Epithelial cell of esophagus (primary cell): ENCODE data around the gene CEP72.

Experiments
- DNase-seq: peaks from one replicate; pipeline ENCODE4 v3.0.0; 2010; ENCODE audit warnings: low read depth
- H3K4me3 ChIP-seq: 2 replicates; pipeline ENCODE4 v1.5.1; 2011; ENCODE audit warnings: mild to moderate bottlenecking, low read length, control low read depth
- CTCF ChIP-seq: IDR thresholded peaks from 2 replicates; pipeline ENCODE4 v1.5.1; 2011; ENCODE audit warnings: low read depth, mild to moderate bottlenecking, low read length, control low read depth, inconsistent platforms; ENCODE audit not compliant: insufficient read depth; ENCODE audit errors: missing control alignments

The CEP72 gene

DNA sequence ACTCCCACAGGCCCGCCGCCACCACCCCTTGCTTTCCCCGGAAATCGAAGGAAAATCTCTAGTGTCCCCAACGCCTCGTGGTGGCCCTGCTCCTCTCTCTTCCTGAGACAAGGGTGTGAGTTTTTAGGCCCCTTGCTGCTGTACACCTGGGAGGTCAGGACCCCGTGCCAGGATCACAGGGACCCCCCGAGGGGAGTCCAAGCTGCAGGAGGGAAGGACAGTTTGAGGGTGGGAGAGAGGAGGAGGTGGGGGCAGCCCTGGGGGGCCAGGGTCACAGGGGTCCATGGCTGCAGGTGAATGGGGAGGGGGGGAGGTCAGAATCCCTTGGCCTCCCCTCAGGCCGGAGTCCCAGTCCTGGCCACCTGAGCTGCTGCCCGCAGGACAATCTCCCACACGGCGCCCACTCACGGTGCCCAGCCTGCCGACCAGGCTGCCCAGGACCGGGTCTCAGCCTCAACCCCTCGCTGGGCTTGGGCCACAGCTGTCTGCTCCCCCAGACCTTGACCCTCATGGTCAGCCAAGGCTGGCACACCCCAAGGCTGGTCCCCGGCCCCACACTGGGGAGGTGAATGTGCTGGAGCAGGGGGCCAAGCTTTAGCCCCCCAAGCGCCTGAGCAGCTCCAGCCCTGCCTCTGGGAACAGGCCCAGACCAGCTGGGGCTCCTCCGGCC lies 61.2 kb downstream of the CEP72 start:
- H3K4me3 ChIP-seq, result no peak overlapping the region
- TF ChIP-seq CTCF, result no peak

GRCh38 chr5:673831-674629 lies 61.9 kb downstream of the CEP72 start:
- H3K4me3 ChIP-seq, result no peak overlapping the region
- TF ChIP-seq CTCF, result no peak
- no peak for DNase-seq

More for the DNA sequence above, 61.2 kb downstream of the CEP72 start:
- no peak for DNase-seq

DNA sequence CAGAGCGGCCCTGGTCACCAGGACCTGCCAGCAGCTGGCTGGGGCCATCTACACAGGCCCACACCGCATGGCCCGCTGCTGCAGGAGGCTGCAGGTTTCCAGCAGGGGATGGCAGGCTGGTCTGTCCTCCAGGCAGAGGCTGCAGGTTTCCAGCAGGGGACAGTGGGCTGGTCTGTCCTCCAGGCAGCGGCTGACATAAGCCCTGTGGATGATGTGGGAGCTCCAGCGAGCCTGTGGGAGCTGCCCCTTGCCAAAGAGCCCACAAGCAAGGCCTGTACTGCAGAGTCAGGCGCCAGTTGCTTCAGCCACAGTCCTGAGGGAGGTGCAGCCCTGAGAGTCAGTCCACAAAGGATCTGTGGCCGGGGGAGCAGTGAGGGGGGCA lies 62.5 kb downstream of the CEP72 start:
- no peak for TF ChIP-seq CTCF
- no peak overlapping the region for H3K4me3 ChIP-seq
- DNase-seq, result no peak

GRCh38 chr5:675111-675870 lies 63.2 kb downstream of the CEP72 start:
- H3K4me3 ChIP-seq, result no peak overlapping the region
- DNase-seq, result no peak
- no peak for TF ChIP-seq CTCF

GRCh38 chr5:675871-676698 lies 63.9 kb downstream of the CEP72 start:
- H3K4me3 ChIP-seq, result no peak overlapping the region
- no peak for DNase-seq
- no peak for TF ChIP-seq CTCF

DNA sequence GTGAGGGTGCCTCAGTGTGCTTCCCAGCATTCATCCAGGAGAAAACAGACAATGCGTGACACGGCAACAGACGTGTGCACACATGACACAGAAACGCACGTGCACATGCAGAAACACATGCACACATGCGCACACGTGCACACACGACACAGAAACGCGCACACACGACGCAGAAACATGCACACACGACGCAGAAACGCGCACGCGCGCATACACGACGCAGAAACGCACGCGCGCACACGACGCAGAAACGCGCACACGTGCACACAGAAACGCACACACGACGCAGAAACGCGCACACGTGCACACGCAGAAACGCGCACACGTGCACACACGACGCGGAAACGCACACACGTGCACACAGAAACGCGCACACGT lies 64.5 kb downstream of the CEP72 start:
- H3K4me3 ChIP-seq, result no peak overlapping the region
- no peak for DNase-seq
- TF ChIP-seq CTCF, result no peak
